GM12872 (cell line): ENCODE data around the gene JPT2.

Source experiments
- TF ChIP-seq, protein P1 (sequence below): IDR thresholded peaks from 3 replicates; pipeline ENCODE4 v1.5.1; 2011; ENCODE audit warnings: low read depth, mild to moderate bottlenecking, low read length, moderate library complexity; ENCODE audit not compliant: insufficient read depth

Gene JPT2

DNA sequence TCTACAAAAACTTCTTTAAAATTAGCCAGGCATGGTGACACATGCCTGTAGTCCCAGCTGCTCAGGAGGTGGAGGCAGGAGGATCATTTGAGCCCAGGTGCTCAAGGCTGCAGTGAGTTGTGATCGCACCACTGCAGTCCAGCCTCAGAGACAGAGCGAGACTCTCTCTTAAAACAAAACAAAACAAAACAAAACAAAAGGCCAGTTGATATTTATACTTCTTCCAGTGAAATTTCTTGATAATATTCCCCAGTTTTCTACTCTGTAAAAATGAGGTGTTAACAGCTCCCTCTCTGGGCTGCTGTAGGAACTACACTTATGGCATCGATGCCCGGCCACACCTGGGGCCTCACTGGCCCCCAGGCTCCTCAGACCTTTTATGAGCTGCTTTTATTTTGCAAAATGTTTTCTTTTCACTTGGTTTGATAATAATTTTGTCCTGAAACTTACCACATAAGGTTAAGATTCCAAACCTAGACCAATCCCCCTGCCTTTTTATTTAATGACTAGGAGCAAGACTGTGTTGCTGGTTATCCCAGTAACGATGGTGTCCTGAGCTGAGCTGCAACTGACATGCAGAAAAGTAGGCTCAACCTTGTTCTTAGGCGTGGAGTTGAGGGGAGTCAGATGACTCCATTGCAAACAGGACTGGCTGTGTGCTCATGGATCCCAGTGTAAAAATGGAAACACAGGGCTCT, 45.5 kb downstream of the JPT2 start:
- TF ChIP-seq, protein P1, sequence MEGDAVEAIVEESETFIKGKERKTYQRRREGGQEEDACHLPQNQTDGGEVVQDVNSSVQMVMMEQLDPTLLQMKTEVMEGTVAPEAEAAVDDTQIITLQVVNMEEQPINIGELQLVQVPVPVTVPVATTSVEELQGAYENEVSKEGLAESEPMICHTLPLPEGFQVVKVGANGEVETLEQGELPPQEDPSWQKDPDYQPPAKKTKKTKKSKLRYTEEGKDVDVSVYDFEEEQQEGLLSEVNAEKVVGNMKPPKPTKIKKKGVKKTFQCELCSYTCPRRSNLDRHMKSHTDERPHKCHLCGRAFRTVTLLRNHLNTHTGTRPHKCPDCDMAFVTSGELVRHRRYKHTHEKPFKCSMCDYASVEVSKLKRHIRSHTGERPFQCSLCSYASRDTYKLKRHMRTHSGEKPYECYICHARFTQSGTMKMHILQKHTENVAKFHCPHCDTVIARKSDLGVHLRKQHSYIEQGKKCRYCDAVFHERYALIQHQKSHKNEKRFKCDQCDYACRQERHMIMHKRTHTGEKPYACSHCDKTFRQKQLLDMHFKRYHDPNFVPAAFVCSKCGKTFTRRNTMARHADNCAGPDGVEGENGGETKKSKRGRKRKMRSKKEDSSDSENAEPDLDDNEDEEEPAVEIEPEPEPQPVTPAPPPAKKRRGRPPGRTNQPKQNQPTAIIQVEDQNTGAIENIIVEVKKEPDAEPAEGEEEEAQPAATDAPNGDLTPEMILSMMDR, result peak; percentile 80

DNA sequence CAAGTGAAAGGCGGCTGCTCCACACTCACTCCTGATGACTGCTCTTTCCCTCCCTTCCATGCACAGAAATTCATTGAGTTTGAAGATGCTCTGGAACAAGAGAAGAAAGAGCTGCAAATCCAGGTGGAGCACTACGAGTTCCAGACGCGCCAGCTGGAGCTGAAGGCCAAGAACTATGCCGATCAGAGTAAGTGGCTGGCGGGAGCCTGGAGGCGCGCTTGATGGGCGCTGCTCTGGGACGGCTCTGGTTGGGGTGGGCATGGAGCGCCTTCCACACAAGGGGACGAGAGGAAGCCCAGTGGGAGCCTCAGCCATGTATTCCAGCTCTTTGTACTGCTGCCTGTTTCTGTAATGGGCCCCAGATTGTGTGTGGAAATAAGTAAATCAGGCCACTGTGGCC, 46.4 kb downstream of the JPT2 start:
- TF ChIP-seq, protein P1, result no peak

DNA sequence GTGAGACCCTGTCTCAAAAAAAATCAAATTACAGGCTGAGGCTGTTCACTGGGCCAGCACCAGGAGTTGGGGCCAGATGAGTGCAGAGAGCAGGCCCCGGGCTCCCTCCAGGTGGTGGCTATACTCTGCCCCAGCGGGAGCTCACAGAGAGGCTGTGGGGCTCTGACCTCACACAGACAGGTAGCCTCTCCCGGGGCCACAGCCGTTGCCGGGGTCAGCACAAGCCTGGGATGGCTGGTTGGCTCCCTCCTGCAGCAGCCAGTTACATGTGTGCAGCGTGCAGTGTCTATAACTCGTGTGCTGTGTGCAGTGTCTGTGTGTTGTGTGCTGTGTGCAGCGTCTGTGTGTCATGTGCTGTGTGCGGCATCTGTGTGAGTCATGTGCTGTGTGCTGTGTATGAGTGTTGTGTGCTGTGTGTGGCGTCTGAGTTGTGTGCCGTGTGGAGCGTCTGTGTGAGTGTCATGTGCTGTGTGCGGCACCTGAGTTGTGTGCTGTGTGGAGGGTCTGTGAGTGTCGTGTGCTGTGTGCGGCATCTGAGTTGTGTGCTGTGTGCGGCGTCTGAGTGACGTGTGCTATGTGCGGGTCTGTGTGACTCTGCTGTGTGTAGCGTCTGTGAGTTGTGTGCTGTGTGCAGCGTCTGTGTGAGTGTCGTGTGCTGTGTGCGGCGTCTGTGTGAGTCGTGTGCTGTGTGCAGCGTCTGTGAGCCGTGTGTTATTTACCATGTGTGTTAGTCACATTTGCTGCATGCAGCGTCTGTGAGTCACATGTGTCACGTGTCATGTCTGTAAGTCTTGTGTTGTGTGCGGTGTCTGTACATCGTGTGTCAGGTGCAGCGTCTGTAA, 48.8 kb downstream of the JPT2 start:
- TF ChIP-seq, protein P1, result no peak

DNA sequence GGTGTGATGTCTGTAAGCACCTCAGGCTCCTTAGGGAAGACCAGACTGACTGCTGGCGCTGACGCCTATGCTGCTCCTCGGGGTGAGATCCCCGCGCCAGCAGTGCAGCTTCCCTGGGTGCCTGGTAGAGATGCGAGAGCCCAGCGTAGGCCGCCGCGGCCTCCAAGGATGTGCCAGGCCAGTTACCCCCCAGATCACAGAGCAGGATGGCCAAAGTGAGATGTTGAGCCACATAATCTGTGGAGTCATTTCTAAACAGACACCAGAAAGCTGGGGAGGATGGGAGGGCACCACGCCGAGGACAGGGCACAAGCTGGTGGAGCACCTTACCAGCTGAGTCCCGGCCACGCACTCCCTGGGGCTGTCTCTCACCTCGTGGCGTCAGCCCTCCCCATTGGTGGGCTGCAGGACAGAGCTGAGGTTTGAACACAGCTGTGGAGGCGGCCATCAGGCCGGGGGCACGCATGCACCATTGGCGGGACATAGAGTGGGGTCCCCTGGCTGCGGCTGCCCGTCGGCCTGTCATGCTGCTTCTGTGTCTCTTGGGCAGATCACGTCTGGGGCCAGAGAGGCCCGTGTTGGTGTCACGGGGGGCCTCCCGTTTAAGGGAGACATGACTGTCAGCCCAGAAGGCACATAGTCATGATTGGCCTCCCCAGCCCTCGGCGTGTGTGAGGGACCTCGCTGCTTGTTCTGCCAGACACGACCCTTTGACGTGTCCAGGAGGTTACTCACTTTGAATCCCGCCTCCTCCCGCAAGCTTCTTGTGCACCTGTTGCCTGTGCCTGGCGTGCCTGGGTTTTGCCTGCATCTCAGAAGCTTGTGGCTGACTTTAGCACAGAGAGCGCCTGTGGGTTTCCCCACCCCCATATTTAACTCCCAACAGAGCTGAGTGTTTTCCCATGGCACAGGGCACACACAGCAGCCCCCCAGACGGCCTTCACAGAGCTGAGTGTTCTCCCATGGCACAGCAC, 49.9 kb downstream of the JPT2 start:
- TF ChIP-seq, protein P1, result no peak

DNA sequence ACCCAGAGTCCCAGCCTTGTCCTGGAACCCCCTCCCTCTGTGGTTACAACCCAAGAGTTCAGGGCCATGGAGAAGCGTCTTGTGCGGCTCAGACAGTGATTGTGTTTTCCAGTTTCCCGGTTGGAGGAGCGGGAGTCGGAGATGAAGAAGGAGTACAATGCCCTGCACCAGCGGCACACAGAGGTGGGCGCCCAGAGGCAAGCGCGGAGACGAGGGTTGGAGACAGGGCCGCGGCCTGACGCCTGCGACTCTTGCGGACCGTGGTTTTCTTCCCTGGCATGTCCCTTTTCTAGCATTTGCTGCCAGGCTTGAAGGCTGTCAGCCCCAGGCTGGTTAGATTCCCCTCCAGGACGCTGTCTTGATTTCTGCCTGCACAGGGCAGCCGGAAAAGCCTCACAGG, 50.9 kb downstream of the JPT2 start:
- TF ChIP-seq, protein P1, result no peak

DNA sequence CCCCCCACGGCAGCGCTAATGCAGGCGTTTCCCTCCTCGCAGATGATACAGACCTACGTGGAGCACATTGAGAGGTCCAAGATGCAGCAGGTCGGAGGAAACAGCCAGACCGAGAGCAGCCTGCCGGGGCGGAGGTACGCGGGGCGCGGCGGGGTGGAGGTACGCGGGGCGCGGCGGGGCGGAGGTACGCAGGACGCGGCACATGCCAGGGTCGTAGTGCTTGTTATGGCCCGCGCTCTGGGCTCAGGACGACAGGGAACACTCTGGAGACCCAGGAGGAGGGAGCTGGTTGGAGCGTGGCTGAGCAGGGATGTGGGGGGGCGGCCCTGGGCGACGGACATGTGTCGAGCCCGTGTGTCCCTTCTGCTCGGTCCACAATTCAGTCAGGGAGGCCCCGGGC, 51.4 kb downstream of the JPT2 start:
- TF ChIP-seq, protein P1, result no peak

DNA sequence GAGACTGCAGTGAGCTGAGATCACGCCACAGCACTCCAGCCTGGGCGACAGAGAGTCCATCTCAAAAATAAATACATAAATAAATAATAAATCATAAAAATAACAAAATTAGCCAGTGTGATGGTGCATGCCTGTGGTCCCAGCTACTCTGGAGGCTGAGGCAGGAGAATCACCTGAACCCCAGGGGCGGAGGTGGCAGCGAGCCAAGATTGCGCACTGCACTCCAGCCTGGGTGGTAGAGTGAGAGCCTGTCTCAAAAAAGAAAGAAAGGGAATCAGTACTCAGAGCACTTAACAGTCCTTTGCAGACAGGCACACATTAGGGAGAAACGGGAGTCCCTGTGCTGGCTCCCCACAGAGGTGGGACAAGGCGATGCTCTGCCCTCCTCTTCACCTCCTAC, 53.0 kb downstream of the JPT2 start:
- TF ChIP-seq, protein P1, result no peak
